HepG2 (cell line): ENCODE results near the gene CLDN5. TPM values are rescaled to one million over a fixed set of nuclear protein-coding genes. Genes with fewer than 3 reads are reported as not detected.

Experiments
- ATAC-seq: fragments of 200-7000 bp; cut with Tn5 transposase; 3 replicates; pipeline ENCODE4 v1.9.1; 2020; ENCODE audit warnings: mild to moderate bottlenecking, moderate library complexity
- BruUV-seq: library from RNA; stranded (reverse); fragments of 400-500 nt; replicated peaks from 2 replicates; lab custom pipeline; 2021; lab: Mats Ljungman, UMichigan
- CTCF ChIA-PET: fragments of 300-600 bp; formaldehyde crosslinking; extraction: SDS; loops from one replicate; lab custom pipeline; 2021; ENCODE audit warnings: low total read pairs, inconsistent platforms, low intra/inter-chr PET ratio; lab: Yijun Ruan, JAX
- POLR2A ChIA-PET: fragments of 350-600 bp; sonication (Branson Sonifier 250); formaldehyde crosslinking; loops from one replicate; lab custom pipeline; 2020; ENCODE audit warnings: antibody characterized with exemption, inconsistent platforms; lab: Yijun Ruan, JAX
- DNase-seq: peaks from one replicate; pipeline ENCODE4 v3.0.0-alpha.2; 2015; ENCODE audit warnings: low spot score
- FAIRE-seq: peaks from 3 replicates; lab custom pipeline; 2011; peaks lifted over from hg19 to GRCh38; lab: Jason Lieb, UNC
- H2AFZ ChIP-seq: one replicate; pipeline ENCODE4 v1.6.1; 2011; ENCODE audit warnings: low read length, inconsistent platforms
- H3K27ac ChIP-seq: fragments of 300-600 bp; 3 replicates; pipeline ENCODE4 v1.8.0; 2011; ENCODE audit warnings: mixed run types, mild to moderate bottlenecking, mixed read lengths, low read length, inconsistent platforms; ENCODE audit not compliant: insufficient read depth; ENCODE audit errors: extremely low read length
- H3K27me3 ChIP-seq, 2 experiments: fragments of 200-600 bp in 1 of 2; 2 replicates in 1 of 2; 3 replicates in 1 of 2; pipeline versions ENCODE4 v1.6.0 to v1.8.0; 2011; ENCODE audit warnings: low read length in 2 of 2, mild to moderate bottlenecking in 2 of 2, moderate library complexity in 2 of 2, inconsistent platforms in 1 of 2; ENCODE audit not compliant: insufficient read depth in 2 of 2, control insufficient read depth in 1 of 2
- H3K36me3 ChIP-seq, 2 experiments: fragments of 200-600 bp in 1 of 2; replicated peaks in 1 of 2; 2 replicates in 1 of 2; 3 replicates in 1 of 2; pipeline versions ENCODE4 v1.5.1 to v1.8.0; 2011; ENCODE audit warnings: low read length in 2 of 2, inconsistent platforms in 1 of 2; ENCODE audit not compliant: insufficient read depth in 2 of 2, control insufficient read depth in 1 of 2
- H3K4me1 ChIP-seq: 2 replicates; pipeline ENCODE4 v1.5.1; 2012; ENCODE audit warnings: low read length, inconsistent platforms; ENCODE audit not compliant: insufficient read depth
- H3K4me2 ChIP-seq: 2 replicates; pipeline ENCODE4 v1.6.0; 2011; ENCODE audit warnings: low read depth, low read length, inconsistent platforms
- H3K4me3 ChIP-seq, 3 experiments: fragments of 200-600 bp in 1 of 3; sonication (generic), shearing (Covaris generic) in 1 of 3; replicated peaks in 1 of 3; 2 replicates each; pipeline ENCODE4 v1.5.1; 2011 to 2016; ENCODE audit warnings: low read length in 3 of 3, inconsistent platforms in 2 of 3, low read depth in 2 of 3, mild to moderate bottlenecking in 2 of 3, control low read depth in 1 of 3, mixed read lengths in 1 of 3; ENCODE audit not compliant: insufficient read depth in 1 of 3
- H3K79me2 ChIP-seq: one replicate; pipeline ENCODE4 v1.6.1; 2011; ENCODE audit warnings: low read length, inconsistent platforms; ENCODE audit not compliant: insufficient read depth
- H3K9ac ChIP-seq: 2 replicates; pipeline ENCODE4 v1.6.0; 2011; ENCODE audit warnings: mild to moderate bottlenecking, low read depth, low read length, inconsistent platforms; ENCODE audit not compliant: insufficient read depth
- H3K9me3 ChIP-seq: 2 replicates; pipeline ENCODE4 v1.5.1; 2012; ENCODE audit warnings: mild to moderate bottlenecking, low read length
- H4K20me1 ChIP-seq: 2 replicates; pipeline ENCODE4 v1.6.0; 2011; ENCODE audit warnings: inconsistent platforms, mild to moderate bottlenecking, low read length, moderate library complexity; ENCODE audit not compliant: insufficient read depth
- AGO2 ChIP-seq: fragments of 200-400 bp; formaldehyde crosslinking; optimal IDR thresholded peaks from 2 replicates; pipeline ENCODE3; 2017; ENCODE audit warnings: mild to moderate bottlenecking, low read depth, low read length, moderate library complexity
- JUN ChIP-seq: sonication (generic); formaldehyde crosslinking; IDR thresholded peaks from 2 replicates; pipeline ENCODE4 v1.4.0; 2020; ENCODE audit warnings: mild to moderate bottlenecking, missing genetic modification reagents
- NFIC ChIP-seq: IDR thresholded peaks from 2 replicates; pipeline ENCODE4 v1.6.1; 2012; ENCODE audit warnings: mild to moderate bottlenecking, low read length, inconsistent platforms
- ONECUT2 ChIP-seq: sonication (generic); formaldehyde crosslinking; IDR thresholded peaks from 2 replicates; pipeline ENCODE4 v1.4.0; 2020; ENCODE audit warnings: missing genetic modification reagents
- RAD51 ChIP-seq: fragments of 450-650 bp; IDR thresholded peaks from 2 replicates; pipeline ENCODE4 v1.6.1; 2016; ENCODE audit warnings: borderline replicate concordance
- ZKSCAN5 ChIP-seq: sonication (generic); formaldehyde crosslinking; IDR thresholded peaks from 2 replicates; pipeline ENCODE4 v1.5.1; 2020; ENCODE audit warnings: mild to moderate bottlenecking, missing genetic modification reagents
- ZSCAN20 ChIP-seq: sonication (generic); formaldehyde crosslinking; IDR thresholded peaks from 2 replicates; pipeline ENCODE4 v1.4.0; 2020; ENCODE audit warnings: missing genetic modification reagents, mild to moderate bottlenecking, borderline replicate concordance
- ZSCAN5A ChIP-seq: sonication (generic); formaldehyde crosslinking; IDR thresholded peaks from 2 replicates; pipeline ENCODE4 v1.8.0; 2022; ENCODE audit warnings: mild to moderate bottlenecking, missing genetic modification reagents, borderline replicate concordance
- WGBS: methylation state at CpG from one replicate; pipeline ENCODE4 v1.1.6; 2017; ENCODE audit warnings: low lambda C conversion rate; 5-methylcytosine and 5-hydroxymethylcytosine counted together
- in situ Hi-C: cut with HindIII; loops from 2 replicates; pipeline ENCODE4 v1.10.0; 2017; ENCODE audit warnings: low pct_unique_long_range_greater_than_20kb; ENCODE audit not compliant: extremely low pct_ligation_motif_present
- intact Hi-C: fragments of 100-400 bp; cut with micrococcal nuclease; formaldehyde crosslinking; loops from one replicate; pipeline ENCODE4 v1.10.0; 2022; ENCODE audit not compliant: unreplicated experiment
- polyA plus RNA-seq, 8 experiments: library from polyadenylated mRNA; depleted of rRNA in 3 of 8; stranded (reverse) in 7 of 8; unstranded in 1 of 8; fragments of >200 nt; fragmentation: Illumina TruSeq in 4 of 8; extraction: Trizol in 4 of 8; gene quantifications; 2 replicates each; pipeline versions ENCODE4 v1.2.1 to v1.2.3, GENCODE V29; 2011 to 2016; ENCODE audit warnings: low read depth in 4 of 8, missing spikeins in 1 of 8, mixed read lengths in 1 of 8; ENCODE audit not compliant: insufficient read depth in 1 of 8
- total RNA-seq, 5 experiments: library from RNA; depleted of rRNA; stranded (reverse); fragments of >200 nt; fragmentation: Illumina TruSeq; extraction: Trizol; gene quantifications; 2 replicates each; pipeline ENCODE4 v1.2.3, GENCODE V29; 2016; ENCODE audit warnings: low read depth in 1 of 5

Gene CLDN5
- total and polyA plus RNA-seq, 2 of the 13 experiments (the other 11 are each of a cell fraction or from before 2014, with no cell fraction given) = not detected

DNA sequence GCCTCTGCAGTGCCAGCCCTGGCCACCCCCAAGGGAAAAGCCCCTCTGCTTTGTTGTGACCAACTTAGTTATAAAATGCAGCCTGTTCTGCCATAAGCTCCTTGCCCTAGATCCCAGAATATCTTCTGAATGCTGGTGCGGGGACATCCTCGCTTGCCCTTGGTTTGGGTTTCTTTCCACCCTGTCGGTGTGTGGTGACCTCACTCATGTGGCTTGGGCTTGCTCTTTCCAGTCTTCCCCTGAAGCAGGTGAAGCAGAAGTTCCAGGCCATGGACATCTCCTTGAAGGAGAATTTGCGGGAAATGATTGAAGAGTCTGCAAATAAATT, 16.7 kb downstream of the CLDN5 start (continued):
- TF ChIP-seq AGO2 = no peak

GRCh38 chr22:19506212-19506611, 18.0 kb downstream of the CLDN5 start:
- ATAC-seq (no peak), DNase-seq (no peak), FAIRE-seq (no peak)
- Histone ChIP-seq H3K27ac (no peak overlapping the region), H3K9ac (no peak overlapping the region), H3K4me2 (no peak overlapping the region), H3K4me1 (no peaks in the 10 kb centered on the region), H3K79me2 (no peaks in the 10 kb centered on the region), H2AFZ (no peak overlapping the region), H3K4me3 (no peak overlapping the region), H4K20me1 (no peaks in the 10 kb centered on the region), H3K9me3 (no peaks in the 10 kb centered on the region)
- ChIA-PET POLR2A (no interaction called here), CTCF (no interaction called here)
- intact Hi-C loops = no loop called here
- TF ChIP-seq ZSCAN20 = no peak
- no peak for TF ChIP-seq NFIC
- TF ChIP-seq JUN = no peak
- no peak for TF ChIP-seq ONECUT2 (CRISPR knock-in tag)
- TF ChIP-seq, all 625 proteins: peak for 0
- in situ Hi-C loops = no loop called here
- WGBS = 84% methylated on average over 10 of the region's 10 CpGs
- Histone ChIP-seq H3K36me3 (peaks cover 3 to 35% of the 10 kb centered on the region in 2 experiments; a peak in 4 of 5 replicates), H3K27me3 (no peaks in the 10 kb centered on the region)
- no TSS peak for BruUV-seq

- BruUV-seq = no TSS peak
- Histone ChIP-seq H3K79me2 (no peaks in the 10 kb centered on the region), H2AFZ (no peak overlapping the region), H3K27ac (no peak overlapping the region), H3K27me3 (no peaks in the 10 kb centered on the region), H3K36me3 (peaks cover 3 to 35% of the 10 kb centered on the region in 2 experiments; a peak in 4 of 5 replicates), H3K4me3 (no peak overlapping the region), H3K9ac (no peak overlapping the region), H3K9me3 (no peaks in the 10 kb centered on the region), H3K4me2 (no peak overlapping the region), H3K4me1 (no peaks in the 10 kb centered on the region), H4K20me1 (no peaks in the 10 kb centered on the region)
- intact Hi-C loops = no loop called here
- ATAC-seq = no peak
- in situ Hi-C loops = no loop called here
- DNase-seq = no peak
- CTCF ChIA-PET = no interaction called here
- POLR2A ChIA-PET = no interaction called here
- no peak for FAIRE-seq
- 98% methylated on average over 4 of the region's 5 CpGs for WGBS
- TF ChIP-seq RAD51 = no peak
- no peak for TF ChIP-seq ZKSCAN5 (CRISPR knock-in tag)
- TF ChIP-seq ZSCAN5A (CRISPR knock-in tag) = no peak
Observed at GRCh38 chr22:19505735-19506126, 18.5 kb downstream of the CLDN5 start.
